HG02973 (cell line): ENCODE measurements around the gene BCL7A.
"Not testable (repeated sequence)": the region's sequence is repeated elsewhere in the genome, so short reads cannot be mapped to it uniquely, and the experiment has no call there.

Experiments
- ATAC-seq: cut with Tn5 transposase; IDR thresholded peaks from one replicate; pipeline ENCODE4 v1.9.1; 2021; ENCODE audit warnings: moderate library complexity; ENCODE audit not compliant: unreplicated experiment

Gene BCL7A

DNA sequence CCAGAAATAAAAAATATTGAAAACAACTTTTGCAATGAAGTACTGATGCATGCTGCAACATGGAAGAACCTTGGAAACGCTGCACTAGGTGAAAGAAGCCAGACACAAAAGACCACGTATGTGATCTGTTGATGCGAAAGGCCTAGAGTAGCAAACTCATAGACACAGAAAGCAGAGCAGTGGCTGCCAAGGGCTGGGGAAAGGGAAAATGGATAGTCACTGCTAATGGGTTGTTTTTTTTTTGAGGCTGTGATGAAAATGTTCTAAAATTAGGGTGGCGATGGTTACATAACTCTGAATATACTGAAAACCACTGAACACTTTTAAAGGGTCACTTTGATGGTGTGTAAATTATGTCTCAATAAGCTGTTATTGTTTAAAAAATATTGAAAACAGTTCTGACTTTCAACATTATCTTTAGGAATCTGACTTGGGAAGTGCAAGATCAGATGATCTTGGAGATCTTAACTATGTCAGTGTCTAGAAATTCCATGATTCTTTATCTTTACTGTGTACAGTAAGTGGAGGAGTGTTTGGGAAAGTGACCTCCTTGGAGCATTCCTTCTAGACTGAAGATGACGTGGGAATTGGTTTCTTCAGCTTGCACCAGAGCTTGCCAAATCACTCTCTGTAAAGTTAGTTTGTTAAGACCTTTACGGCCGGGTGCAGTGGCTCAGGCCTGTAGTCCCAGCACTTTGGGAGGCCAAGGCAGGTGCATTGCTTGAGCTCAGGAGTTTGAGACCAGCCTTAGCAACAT is 69.3 kb downstream of the BCL7A start:
- ATAC-seq: no peak

- ATAC-seq: no peak
Measured at GRCh38 chr12:122093098-122093883, 71.6 kb downstream of the BCL7A start.

- no peak for ATAC-seq
Measured at GRCh38 chr12:122094137-122094734, 72.6 kb downstream of the BCL7A start.

DNA sequence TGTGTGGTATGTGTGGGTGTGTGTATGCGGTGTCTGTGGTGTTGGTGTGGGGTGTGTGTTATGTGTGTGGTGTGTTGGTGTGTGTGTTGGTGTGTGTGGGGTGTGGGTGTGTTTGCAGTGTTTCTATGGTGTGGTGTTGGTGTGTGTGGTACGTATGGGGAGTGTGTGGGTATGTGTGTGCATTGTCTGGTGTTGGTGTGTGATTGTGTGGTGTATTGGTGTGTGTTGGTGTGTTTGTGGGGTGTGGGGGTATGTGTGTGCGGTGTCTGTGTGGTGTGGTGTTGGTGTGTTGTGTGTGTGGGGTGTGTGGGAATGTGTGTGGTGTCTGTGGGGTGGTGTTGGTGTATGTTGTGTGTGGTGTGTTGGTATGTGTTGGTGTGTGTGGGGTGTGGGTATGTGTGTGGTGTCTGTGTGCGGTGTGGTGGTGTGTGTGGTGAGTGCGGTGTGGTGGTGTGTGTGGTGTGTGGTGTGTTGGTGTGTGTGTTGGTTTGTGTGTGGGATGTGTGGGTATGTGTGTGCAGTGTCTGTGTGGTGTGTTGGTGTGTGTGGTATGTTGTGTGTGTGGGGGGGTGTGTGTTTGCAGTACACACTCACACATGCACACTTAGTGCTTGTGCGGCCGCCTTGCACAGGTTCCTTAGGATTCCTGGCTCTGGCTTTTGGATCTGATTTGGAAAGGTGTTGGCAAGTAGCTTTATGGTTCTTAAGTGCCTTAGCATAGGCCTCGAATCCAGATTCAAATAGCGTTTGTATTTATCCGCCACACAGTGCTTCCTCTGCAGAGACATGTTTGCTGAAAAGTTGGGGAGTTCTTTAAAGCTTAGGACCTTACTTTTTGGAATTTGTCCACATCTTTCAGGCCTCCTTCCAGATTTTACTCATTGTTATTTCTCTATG is 73.3 kb downstream of the BCL7A start:
- ATAC-seq: no peak

DNA sequence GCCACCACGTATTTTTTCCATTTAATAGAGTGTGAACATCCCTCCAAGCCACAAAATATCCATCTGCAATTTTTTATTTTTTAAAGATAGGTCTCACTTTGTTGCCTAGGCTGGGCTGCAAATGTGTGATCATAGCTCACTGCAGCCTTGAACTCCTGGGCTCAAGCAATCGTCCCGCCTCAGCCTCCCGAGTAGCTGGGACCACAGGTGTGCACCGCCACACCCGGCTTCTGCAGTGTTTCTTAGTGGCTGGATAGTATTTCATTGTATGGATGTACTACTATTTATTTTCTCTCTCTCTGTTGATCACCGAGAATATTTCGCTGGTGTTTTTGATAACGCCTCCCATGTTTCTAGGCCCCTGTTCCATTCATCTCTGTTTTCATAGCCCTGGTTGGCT is 74.3 kb downstream of the BCL7A start:
- ATAC-seq: no peak

- ATAC-seq: no peak
Measured at GRCh38 chr12:122096591-122097149, 75.0 kb downstream of the BCL7A start.

- no peak for ATAC-seq
Measured at GRCh38 chr12:122097584-122097926, 75.9 kb downstream of the BCL7A start.

- no peak for ATAC-seq
Measured at GRCh38 chr12:122097927-122098756, 76.5 kb downstream of the BCL7A start.

GRCh38 chr12:122099280-122099749 is 77.6 kb downstream of the BCL7A start:
- ATAC-seq: no peak

GRCh38 chr12:122099856-122100255 is 78.2 kb downstream of the BCL7A start:
- no peak for ATAC-seq

DNA sequence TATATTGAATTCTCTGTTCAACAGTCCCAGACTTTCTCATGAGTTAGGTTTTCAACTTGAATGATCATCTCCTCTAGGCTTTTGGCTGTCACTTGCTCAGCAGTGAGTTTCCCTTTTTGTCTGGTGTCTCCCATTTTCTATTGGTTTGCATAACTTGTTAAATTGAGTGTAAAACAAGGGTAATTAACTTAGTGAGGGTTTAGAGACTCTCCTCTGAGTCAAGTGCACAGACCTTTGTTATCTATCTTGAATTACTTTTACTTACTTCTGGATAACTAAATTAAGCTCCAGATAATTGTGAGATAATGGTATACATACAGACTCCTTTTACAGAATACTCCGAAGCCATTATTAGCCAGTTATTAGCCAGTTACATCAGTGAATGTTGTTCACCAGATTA is 78.9 kb downstream of the BCL7A start:
- ATAC-seq: no peak

- no peak for ATAC-seq
Measured at GRCh38 chr12:122102331-122102730, 80.6 kb downstream of the BCL7A start.

DNA sequence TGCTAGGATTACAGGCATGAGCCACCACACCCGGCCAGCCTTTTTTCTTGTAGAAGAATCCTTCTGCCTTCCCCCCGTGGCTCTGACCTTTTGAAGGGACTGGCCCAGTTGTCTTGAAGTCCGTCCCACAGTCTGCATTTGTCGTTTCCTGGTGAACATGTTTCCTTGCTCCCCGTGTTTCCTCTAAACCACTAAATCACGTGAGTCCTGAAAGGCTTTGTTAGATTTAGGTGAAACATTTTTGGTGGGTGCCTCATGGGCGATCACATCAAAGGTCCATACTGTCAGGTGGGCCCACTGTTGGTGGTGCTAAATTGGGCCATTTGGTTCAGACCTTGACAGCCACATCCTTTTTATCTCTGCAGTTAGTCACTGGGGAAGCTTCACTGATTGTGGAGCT is 83.2 kb downstream of the BCL7A start:
- no peak for ATAC-seq

GRCh38 chr12:122105496-122105895 is 83.8 kb downstream of the BCL7A start:
- ATAC-seq: not testable (repeated sequence)

DNA sequence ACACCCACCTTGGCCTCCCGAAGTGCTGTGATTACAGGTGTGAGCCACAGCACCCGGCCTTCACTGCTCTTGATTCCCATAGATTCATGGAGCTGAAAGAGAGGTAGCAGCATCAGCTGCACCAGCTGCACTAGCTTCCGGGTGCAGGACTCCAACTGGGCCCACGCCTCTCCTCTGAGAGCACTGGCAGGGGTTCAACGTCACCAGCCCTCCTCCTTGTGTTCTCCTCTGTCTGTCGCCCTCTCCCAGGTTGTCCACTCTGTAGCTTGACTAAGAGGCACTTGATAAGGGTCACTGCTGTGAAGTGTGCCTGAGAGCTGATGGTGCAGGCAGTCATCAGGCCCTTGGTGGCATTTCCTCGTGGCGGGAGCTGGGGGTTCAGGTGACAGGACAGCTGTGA is 85.2 kb downstream of the BCL7A start:
- ATAC-seq: no peak

DNA sequence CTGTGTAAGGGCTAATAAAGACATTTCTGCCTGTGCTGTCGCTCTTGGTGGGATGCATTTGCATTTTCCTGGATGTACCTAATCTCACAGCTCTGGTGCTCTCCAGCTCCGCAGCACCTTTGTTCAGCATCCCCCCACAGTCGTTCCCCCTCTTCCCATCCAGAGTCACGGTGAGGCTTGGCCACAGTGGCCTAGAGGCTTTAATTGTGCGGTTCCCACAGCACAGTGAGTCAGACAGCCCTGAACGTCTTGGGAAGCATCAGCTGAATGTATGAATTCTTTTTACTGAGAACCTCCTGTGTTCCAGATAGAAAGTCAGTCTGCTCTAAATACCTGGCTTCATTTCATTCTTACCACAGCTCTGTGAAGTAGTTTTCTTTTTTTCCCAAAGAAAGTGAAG is 85.6 kb downstream of the BCL7A start:
- no peak for ATAC-seq

- ATAC-seq: no peak
Measured at GRCh38 chr12:122111089-122111641, 89.5 kb downstream of the BCL7A start.
